GM12878 (cell line): ENCODE results near the gene PAXX. TPM values are rescaled to one million over a fixed set of nuclear protein-coding genes. Genes with fewer than 3 reads are reported as not detected.

Source experiments
- CBX3 ChIP-seq: fragments of 200-600 bp; sonication (generic); IDR thresholded peaks from 2 replicates; pipeline ENCODE4 v1.6.1; 2016; ENCODE audit warnings: low read depth, borderline replicate concordance
- E2F8 ChIP-seq: fragments of 450-650 bp; IDR thresholded peaks from 2 replicates; pipeline ENCODE4 v1.6.1; 2018; ENCODE audit warnings: mild to moderate bottlenecking, low read depth, moderate library complexity; ENCODE audit not compliant: partially characterized antibody
- NBN ChIP-seq: fragments of 450-650 bp; IDR thresholded peaks from 2 replicates; pipeline ENCODE4 v1.6.1; 2016
- PAX5 ChIP-seq: IDR thresholded peaks from 2 replicates; pipeline ENCODE4 v1.6.1; 2011; ENCODE audit warnings: low read depth, low read length, borderline replicate concordance
- RUNX3 ChIP-seq: IDR thresholded peaks from 2 replicates; pipeline ENCODE4 v1.6.1; 2012; ENCODE audit warnings: low read length, inconsistent platforms
- SIN3A ChIP-seq: IDR thresholded peaks from 2 replicates; pipeline ENCODE4 v1.6.1; 2012; ENCODE audit warnings: low read depth, low read length, improper control_type of control experiment
- TAF1 ChIP-seq: IDR thresholded peaks from 2 replicates; pipeline ENCODE4 v1.6.1; 2011; ENCODE audit warnings: mild to moderate bottlenecking, low read depth, low read length, borderline replicate concordance
- TARDBP ChIP-seq: IDR thresholded peaks from 2 replicates; pipeline ENCODE4 v1.6.1; 2016; ENCODE audit warnings: borderline replicate concordance
- TCF12 ChIP-seq: IDR thresholded peaks from 2 replicates; pipeline ENCODE4 v1.6.1; 2011; ENCODE audit warnings: low read depth, mild to moderate bottlenecking, low read length
- polyA plus RNA-seq, 11 experiments: library from polyadenylated mRNA; depleted of rRNA in 4 of 11; unstranded in 6 of 11; stranded (reverse) in 5 of 11; fragments of >200 nt; fragmentation: Nextera tagmentation in 4 of 11; fragmentation: Illumina TruSeq in 1 of 11; extraction: Ambion mirVana in 4 of 11; extraction: Trizol in 1 of 11; gene quantifications; 1 replicate in 1 of 11; 2 replicates in 10 of 11; pipeline versions ENCODE4 v1.2.1 to v1.2.3, GENCODE V29; 2011 to 2016; ENCODE audit warnings: inconsistent platforms in 2 of 11, missing spikeins in 2 of 11, low read depth in 1 of 11
- total RNA-seq, 4 experiments: library from RNA; depleted of rRNA in 3 of 4; stranded (reverse); fragments of >200 nt in 3 of 4; fragmentation: Illumina TruSeq in 1 of 4; extraction: Trizol in 1 of 4; gene quantifications; 2 replicates each; pipeline versions ENCODE4 v1.2.1 to v1.2.3, GENCODE V29; 2013 to 2021
- TF ChIP-seq, protein P1 (sequence below), 3 experiments: IDR thresholded peaks in 2 of 3; conservative IDR thresholded peaks in 1 of 3; 2 replicates each; pipeline ENCODE4 v1.5.1; 2011; ENCODE audit warnings: low read depth in 3 of 3, low read length in 3 of 3, mild to moderate bottlenecking in 3 of 3, control low read depth in 2 of 3, moderate library complexity in 2 of 3, inconsistent platforms in 1 of 3, mixed read lengths in 1 of 3; ENCODE audit not compliant: control insufficient read depth in 2 of 3, insufficient read depth in 1 of 3; ENCODE audit errors: extremely low read depth in 1 of 3
- TF ChIP-seq, protein P2 (sequence below): IDR thresholded peaks from 2 replicates; pipeline ENCODE4 v1.6.1; 2012; ENCODE audit warnings: mild to moderate bottlenecking, low read depth, low read length
- TF ChIP-seq, protein P3 (sequence below): IDR thresholded peaks from 2 replicates; pipeline ENCODE4 v1.6.1; 2012; ENCODE audit warnings: low read depth, low read length, improper control_type of control experiment
- TF ChIP-seq, protein P4 (sequence below): fragments of 150-350 bp; IDR thresholded peaks from 2 replicates; pipeline ENCODE4 v1.6.1; 2014; ENCODE audit warnings: mild to moderate bottlenecking, low read depth, low read length
- TF ChIP-seq, protein P5 (sequence below): fragments of 450-650 bp; IDR thresholded peaks from 2 replicates; pipeline ENCODE4 v1.6.1; 2017; ENCODE audit warnings: antibody characterized with exemption, mild to moderate bottlenecking, moderate library complexity

Gene PAXX
- total and polyA plus RNA-seq, 10 of the 15 experiments (the other 5 are each of a cell fraction or from before 2014, with no cell fraction given), result 0.18 to 60.6 (median 29.5) TPM

DNA sequence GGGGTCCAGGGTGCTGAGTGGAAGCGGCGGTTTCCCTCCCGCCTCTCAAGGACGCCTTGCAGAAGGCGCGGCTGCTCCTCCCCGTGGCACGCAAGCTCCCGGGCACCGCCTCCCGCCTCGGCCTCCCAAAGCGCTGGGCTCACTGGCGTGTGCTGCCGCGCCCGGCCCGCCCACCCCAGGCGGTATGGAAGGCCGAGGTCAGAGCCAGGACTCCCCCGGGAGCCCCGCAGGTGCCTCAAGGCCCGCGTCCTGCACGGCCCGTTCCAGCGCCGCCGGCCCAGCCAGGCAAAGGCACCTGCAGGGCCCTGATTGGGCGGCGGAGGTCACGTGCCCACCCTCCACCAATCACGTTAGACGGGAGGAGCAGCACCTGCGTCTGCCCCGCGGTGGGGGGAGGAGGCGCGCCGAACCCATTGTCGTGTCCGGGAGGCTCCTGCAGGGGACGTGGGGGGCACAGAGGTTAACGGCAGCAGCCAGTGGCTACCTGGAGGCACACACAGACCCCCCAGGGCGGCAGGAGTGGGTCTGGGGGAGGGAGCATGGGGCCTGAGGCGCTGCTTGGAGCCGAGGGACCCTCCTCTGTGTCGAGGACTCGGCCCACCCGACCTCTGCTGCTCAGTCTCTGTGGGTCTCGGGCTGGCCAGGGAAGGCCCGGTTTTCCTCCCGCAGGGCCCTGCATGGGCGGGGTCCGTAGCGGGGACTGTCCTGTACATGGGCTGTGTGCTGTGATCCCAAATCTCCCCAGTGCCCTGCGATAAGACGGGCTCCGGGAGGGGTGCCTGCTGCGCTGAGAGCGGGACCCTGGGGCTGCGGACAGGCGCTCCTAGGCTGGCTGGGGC, 42.2 kb upstream of the PAXX start (continued):
- TF ChIP-seq, protein P1, sequence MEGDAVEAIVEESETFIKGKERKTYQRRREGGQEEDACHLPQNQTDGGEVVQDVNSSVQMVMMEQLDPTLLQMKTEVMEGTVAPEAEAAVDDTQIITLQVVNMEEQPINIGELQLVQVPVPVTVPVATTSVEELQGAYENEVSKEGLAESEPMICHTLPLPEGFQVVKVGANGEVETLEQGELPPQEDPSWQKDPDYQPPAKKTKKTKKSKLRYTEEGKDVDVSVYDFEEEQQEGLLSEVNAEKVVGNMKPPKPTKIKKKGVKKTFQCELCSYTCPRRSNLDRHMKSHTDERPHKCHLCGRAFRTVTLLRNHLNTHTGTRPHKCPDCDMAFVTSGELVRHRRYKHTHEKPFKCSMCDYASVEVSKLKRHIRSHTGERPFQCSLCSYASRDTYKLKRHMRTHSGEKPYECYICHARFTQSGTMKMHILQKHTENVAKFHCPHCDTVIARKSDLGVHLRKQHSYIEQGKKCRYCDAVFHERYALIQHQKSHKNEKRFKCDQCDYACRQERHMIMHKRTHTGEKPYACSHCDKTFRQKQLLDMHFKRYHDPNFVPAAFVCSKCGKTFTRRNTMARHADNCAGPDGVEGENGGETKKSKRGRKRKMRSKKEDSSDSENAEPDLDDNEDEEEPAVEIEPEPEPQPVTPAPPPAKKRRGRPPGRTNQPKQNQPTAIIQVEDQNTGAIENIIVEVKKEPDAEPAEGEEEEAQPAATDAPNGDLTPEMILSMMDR (IDR thresholded peaks at IDR 0.05 in 2 of 3, conservative IDR thresholded peaks at IDR 0.05 in 1 of 3; ENCODE audit: control insufficient read depth in 2 of 3, extremely low read depth in 1 of 3, insufficient read depth in 1 of 3, low read depth in 3 of 3, low read length in 3 of 3), result peak in 2 of 3 experiments; percentile 22 to 37; a peak in 2 of 6 replicates
- peak; percentile 32; the same call in 1 of the 2 replicates for TF ChIP-seq NBN
- TF ChIP-seq, protein P2, sequence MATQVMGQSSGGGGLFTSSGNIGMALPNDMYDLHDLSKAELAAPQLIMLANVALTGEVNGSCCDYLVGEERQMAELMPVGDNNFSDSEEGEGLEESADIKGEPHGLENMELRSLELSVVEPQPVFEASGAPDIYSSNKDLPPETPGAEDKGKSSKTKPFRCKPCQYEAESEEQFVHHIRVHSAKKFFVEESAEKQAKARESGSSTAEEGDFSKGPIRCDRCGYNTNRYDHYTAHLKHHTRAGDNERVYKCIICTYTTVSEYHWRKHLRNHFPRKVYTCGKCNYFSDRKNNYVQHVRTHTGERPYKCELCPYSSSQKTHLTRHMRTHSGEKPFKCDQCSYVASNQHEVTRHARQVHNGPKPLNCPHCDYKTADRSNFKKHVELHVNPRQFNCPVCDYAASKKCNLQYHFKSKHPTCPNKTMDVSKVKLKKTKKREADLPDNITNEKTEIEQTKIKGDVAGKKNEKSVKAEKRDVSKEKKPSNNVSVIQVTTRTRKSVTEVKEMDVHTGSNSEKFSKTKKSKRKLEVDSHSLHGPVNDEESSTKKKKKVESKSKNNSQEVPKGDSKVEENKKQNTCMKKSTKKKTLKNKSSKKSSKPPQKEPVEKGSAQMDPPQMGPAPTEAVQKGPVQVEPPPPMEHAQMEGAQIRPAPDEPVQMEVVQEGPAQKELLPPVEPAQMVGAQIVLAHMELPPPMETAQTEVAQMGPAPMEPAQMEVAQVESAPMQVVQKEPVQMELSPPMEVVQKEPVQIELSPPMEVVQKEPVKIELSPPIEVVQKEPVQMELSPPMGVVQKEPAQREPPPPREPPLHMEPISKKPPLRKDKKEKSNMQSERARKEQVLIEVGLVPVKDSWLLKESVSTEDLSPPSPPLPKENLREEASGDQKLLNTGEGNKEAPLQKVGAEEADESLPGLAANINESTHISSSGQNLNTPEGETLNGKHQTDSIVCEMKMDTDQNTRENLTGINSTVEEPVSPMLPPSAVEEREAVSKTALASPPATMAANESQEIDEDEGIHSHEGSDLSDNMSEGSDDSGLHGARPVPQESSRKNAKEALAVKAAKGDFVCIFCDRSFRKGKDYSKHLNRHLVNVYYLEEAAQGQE, result no peak
- no peak for TF ChIP-seq PAX5
- TF ChIP-seq, protein P3, sequence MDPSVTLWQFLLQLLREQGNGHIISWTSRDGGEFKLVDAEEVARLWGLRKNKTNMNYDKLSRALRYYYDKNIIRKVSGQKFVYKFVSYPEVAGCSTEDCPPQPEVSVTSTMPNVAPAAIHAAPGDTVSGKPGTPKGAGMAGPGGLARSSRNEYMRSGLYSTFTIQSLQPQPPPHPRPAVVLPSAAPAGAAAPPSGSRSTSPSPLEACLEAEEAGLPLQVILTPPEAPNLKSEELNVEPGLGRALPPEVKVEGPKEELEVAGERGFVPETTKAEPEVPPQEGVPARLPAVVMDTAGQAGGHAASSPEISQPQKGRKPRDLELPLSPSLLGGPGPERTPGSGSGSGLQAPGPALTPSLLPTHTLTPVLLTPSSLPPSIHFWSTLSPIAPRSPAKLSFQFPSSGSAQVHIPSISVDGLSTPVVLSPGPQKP, result no peak
- TF ChIP-seq, protein P4, sequence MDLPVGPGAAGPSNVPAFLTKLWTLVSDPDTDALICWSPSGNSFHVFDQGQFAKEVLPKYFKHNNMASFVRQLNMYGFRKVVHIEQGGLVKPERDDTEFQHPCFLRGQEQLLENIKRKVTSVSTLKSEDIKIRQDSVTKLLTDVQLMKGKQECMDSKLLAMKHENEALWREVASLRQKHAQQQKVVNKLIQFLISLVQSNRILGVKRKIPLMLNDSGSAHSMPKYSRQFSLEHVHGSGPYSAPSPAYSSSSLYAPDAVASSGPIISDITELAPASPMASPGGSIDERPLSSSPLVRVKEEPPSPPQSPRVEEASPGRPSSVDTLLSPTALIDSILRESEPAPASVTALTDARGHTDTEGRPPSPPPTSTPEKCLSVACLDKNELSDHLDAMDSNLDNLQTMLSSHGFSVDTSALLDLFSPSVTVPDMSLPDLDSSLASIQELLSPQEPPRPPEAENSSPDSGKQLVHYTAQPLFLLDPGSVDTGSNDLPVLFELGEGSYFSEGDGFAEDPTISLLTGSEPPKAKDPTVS, result no peak
- TF ChIP-seq TCF12, result peak; percentile 53; the same call in 1 of the 2 replicates
- TF ChIP-seq, protein P5, sequence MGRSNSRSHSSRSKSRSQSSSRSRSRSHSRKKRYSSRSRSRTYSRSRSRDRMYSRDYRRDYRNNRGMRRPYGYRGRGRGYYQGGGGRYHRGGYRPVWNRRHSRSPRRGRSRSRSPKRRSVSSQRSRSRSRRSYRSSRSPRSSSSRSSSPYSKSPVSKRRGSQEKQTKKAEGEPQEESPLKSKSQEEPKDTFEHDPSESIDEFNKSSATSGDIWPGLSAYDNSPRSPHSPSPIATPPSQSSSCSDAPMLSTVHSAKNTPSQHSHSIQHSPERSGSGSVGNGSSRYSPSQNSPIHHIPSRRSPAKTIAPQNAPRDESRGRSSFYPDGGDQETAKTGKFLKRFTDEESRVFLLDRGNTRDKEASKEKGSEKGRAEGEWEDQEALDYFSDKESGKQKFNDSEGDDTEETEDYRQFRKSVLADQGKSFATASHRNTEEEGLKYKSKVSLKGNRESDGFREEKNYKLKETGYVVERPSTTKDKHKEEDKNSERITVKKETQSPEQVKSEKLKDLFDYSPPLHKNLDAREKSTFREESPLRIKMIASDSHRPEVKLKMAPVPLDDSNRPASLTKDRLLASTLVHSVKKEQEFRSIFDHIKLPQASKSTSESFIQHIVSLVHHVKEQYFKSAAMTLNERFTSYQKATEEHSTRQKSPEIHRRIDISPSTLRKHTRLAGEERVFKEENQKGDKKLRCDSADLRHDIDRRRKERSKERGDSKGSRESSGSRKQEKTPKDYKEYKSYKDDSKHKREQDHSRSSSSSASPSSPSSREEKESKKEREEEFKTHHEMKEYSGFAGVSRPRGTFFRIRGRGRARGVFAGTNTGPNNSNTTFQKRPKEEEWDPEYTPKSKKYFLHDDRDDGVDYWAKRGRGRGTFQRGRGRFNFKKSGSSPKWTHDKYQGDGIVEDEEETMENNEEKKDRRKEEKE, result no peak
- no peak for TF ChIP-seq CBX3
- TF ChIP-seq SIN3A, result 0 out of 2 replicates have a peak, but pooled peaks have one; percentile 10
- TF ChIP-seq RUNX3, result no peak
- TF ChIP-seq E2F8, result no peak
- TF ChIP-seq TARDBP, result no peak
- TF ChIP-seq TAF1, result peak; percentile 23; the same call in 1 of the 2 replicates
